Loucy (cell line): ENCODE measurements around the gene GSG1.

Source experiments
- CTCF ChIP-seq: fragments of 200-600 bp; sonication (generic); conservative IDR thresholded peaks from 2 replicates; pipeline ENCODE4 v1.5.1; 2014; ENCODE audit warnings: mild to moderate bottlenecking, antibody characterized with exemption, low read length
- EZH2phosphoT487 ChIP-seq: fragments of 200-600 bp; IDR thresholded peaks from 2 replicates; pipeline ENCODE4 v1.6.1; 2018; ENCODE audit warnings: antibody characterized with exemption, mild to moderate bottlenecking, moderate library complexity, borderline replicate concordance

- TF ChIP-seq CTCF (no peak), EZH2phosphoT487 (no peak)
Observed at GRCh38 chr12:13112968-13113367, 9.5 kb upstream of the GSG1 start.
